ENCODE results near the gene TENM4.
A peak's percentile ranks its signal among the peaks of the same experiment; 100 is the strongest.

Gene TENM4

DNA sequence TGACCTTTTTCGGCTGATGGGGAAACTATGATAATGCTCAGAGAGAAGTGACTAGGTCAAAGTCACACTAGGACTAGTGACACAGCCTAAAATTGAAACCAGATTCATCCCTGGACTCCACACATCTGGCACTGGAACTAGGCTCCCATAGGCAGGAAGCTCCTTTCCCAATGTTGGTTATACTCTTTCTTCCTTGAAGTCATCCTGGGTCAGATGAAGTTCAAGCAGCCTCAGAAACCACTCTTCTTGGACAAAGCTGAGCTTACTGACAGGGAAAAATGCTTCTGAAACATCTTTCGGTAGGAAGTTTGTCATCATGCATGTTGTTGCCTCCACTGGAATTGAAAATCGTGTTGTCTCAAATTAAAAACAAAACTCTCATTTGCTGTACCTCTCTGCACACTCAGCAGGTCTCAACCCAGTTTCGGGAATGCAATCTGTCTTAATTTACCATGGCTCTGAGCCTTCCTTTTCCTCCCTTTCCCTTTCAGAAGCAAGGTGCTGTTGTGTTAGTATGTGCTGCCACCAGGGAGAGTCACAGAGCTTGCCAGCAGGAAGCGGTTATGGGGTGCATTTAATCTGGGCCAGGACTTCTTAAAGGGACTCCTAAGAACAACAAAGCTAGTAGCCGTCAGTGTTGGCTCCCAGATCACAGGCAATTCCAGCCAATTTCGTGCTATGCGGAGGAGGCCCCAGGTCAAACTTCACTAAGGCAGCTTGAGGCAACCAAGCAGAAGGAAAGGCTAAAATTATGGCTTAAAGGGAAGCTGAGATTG is 384.8 kb downstream of the TENM4 start:
- peak; percentile 55 for DNase-seq (ENCODE audit: low spot score)

DNA sequence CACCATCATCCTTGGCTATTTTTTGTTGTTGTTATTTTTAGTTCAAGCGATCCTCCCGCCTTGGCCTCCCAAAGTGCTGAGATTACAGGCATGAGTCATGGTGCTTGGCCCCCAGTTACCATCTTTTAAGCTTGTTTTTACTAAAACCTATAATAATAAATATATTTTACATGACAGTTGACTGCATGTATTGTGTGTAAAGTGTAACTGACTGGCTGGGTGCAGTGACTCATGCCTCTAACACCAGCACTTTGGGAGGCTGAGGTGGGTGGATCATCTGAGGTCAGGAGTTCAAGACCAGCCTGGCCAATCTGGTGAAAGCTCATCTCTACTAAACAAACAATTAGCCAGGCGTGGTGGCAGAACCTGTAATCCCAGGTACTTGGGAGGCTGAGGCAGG is 386.2 kb downstream of the TENM4 start:
- no peak for DNase-seq (ENCODE audit: low spot score)

DNA sequence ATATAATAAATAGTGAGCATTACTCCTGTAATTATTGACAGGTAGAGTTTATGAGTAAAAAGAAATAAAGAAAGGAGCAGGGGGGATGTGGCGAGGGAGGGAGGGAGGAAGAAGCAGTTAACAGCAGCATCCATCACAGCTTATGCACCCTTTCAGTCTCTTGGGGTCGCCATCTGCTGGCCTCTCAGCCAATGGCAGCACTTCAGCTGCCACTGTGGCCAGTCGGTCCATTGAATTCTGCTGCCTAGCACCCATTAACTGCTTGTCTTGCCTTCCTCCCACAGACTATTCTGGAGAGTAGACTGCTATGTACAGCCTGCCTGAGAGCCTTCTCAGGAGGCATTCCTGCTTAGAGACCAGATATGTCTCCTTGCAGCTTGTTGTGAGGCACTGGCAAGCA is 388.3 kb downstream of the TENM4 start:
- DNase-seq (ENCODE audit: low spot score), result no peak

DNA sequence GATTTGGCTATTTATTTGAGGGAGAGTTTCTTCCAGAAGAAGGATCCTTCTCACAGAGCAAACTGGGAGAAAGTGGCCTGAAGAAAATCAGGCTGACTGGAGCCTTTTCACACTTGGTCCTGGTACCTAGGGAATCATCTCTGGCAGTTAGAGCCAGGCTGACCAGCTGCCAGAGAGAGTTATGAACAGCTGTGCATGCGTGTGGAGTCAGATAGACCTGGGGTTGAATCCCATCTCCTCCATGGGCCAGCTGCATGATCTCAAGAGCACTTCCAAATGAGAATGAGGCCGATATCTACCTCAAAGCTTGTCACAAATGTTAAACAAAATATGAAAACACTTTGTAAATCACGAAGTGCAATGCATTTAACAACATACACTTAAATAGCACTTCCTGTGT is 390.0 kb downstream of the TENM4 start:
- no peak for DNase-seq (ENCODE audit: low spot score)

DNA sequence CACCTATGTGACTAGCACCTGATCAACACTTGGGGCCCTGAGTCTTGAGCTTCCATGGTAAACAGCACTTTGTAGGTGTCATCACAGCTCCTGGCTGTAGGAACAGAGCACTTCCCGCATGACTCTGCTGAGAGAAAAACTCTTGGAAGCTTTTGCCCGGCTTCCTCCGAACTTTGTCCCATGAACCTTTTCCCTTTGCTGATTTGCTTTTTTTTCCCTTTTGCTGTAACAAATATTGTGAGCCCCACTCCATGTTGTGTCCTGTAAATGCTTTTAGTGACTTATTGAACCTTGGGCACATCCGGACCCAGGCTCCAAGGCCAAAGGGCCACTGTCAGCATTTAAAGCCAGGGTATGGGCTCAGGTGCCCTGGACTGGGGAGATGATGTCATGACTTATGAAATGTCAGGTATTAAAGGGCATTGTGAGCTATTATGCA is 391.1 kb downstream of the TENM4 start:
- no peak for DNase-seq (ENCODE audit: low spot score)

DNA sequence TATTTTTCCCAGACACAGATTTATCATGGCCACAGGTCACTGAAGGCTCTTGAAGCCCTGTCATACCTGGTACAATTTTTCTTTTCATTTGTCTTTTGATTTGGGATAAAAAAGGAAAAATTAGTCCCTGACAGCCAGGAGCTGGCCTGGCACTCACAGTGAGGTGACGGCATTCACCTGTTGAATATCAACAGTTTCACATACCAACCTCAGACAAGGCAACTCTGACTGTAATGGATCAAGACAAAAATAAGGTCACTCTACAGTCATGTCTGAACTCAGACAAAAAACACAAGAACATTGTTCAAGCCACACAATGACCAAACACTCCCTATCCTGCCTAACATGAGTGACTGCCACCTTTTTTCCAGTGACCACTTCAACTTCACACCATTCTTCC is 392.9 kb downstream of the TENM4 start:
- DNase-seq (ENCODE audit: low spot score), result no peak

DNA sequence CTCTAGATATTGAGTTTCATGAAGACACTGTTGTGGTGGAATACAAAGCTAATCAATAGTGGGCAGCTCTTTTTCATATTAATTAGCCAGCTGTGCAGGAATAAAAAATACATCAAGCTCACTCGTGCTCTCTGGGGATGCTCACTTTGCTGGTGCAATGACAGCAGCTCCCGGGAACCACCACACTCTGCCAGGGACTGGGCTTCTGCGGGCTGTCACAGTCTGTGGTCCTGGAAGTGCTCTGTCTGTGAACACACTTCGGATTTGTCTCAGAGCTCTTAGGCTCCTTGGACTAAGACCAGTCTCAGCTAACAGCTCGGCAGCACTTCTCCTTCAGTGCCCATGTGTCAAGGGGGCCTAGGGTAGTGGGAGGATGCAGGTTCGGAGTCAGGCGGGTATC is 393.5 kb downstream of the TENM4 start:
- no peak for DNase-seq (ENCODE audit: low spot score)

DNA sequence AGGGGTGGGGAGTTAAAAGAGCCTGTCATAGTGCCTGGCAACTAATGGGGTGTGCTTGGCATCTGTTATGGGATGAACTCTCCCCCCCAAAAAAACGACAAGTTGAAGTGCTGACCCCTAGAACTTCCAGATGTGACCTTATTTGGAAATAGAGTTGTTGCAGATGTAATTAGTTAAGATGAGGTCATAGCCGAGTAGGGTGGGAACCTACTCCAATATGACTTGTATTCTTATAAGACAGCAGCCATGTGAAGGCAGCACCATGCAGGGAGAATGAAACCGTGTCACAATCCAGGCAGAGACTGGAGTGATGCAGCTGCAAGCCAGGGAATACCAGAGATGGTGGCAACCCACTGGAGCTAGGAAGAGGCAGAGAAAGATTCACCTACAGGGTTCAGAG is 394.5 kb downstream of the TENM4 start:
- no peak for DNase-seq (ENCODE audit: low spot score)

DNA sequence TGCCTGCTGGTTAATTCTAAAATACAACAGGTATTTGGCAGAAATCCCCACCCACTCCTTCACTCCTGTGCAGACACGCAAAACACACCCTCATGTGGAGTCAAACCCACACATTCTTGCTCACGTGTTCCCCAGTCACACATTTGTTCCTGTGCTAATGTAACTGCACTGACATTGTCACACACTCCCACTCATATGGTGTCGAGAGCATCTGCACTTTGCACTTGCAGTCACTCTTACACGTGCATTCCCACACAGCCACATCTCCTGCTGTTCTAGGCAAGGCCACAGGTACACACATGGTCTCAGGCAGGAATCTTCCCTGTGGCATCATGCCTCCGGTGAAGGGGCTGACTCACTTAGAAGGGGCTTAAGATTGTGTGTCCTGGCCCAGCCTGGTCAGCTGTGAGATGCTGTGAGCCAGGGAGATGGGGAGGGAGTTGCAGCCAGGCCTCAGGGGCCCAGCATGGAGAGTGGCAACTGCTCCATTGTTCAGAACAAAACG is 395.0 kb downstream of the TENM4 start:
- no peak for DNase-seq (ENCODE audit: low spot score)

DNA sequence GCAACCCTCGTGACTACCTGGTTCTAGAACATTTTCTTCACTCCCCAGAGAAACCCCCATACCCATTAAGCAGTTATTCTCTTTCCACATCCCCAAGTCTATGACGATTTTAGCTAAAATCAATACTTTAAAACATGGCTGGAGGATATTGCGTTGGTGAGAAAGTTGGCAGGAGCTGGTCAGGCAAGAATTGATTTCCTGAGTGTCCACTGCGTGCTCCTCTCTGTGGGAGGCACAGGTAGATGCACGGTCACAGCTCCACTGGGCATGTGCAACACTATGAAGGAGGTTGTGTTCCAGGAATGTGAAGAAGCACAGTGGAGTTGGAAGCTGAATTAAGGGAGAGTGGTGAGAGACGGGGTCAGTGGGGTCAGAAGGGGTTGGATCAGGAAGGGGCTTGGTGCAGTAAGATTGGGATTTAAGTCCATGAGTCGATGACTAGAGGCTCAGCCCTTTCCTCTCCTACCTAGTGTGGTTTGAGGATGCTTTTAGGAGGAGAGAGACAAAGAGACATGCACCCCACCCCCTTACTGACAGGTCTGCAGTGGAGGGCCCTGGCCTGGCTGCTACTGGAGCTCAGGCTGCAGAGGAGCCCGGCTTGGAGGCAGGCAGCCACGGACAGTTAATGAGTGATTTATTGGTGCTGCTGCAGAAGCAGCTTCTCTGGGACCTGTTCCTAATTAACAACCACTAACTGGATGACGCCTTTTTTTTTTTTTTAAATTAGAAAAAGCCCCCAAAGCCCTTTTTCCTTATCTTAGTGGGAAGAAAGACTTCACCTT is 395.6 kb downstream of the TENM4 start:
- no peak for DNase-seq (ENCODE audit: low spot score)

DNA sequence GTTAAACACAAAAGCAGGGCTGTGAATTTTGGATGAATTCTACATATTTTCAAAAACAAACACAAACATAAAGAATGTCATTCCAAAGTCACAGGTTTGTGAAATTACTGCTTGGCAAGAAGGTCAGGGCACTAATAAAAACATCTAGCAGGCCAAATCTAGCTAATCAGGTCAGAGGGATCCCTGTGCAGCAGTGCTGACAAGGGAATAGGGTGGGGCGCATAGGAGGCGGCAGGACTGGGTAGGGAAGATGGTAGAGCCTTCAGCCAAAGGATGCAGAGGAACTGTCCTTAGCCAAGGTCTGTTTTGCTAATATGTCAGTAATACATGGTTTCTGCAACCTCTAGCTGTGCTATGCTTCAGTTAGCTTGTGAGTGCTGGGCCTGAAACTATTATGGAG is 396.6 kb downstream of the TENM4 start:
- DNase-seq (ENCODE audit: low spot score), result no peak

DNA sequence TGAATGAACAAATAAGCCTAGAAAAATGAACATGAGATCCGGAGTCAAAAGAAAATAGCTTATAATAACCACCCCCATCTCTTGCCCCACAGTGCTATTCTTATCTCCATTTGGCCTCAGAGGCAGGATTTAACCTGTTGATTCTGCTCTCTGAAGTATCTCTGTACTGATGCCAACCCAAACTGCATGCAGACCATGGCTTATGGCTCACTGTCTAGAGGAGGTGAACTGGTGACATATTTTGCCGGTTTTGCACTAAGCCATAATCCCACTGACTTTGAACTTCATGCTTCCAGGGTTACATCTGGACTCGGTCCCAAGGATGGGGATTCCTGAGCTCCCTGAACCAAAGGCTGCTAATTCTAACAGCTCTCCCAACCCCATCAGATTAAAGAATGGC is 397.1 kb downstream of the TENM4 start:
- DNase-seq (ENCODE audit: low spot score), result no peak

DNA sequence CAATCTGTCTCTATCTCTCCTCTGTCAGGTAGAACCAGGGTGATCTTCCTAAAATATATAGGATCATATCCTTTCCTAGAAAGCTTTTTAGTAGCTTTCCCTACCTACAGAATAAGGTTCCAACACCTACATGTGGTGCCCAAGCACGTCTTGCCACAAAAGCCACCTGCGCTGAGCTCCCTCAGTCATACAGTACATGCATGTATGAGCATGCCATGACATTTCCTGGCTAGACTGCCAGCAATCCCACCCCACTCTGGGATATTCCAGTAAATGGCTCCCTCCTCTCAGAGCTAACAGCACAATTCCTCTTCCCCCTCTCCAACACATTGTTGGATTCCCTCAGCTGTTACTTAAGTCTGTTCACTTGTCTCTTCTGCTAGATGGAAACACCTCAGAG is 398.0 kb downstream of the TENM4 start:
- no peak for DNase-seq (ENCODE audit: low spot score)

DNA sequence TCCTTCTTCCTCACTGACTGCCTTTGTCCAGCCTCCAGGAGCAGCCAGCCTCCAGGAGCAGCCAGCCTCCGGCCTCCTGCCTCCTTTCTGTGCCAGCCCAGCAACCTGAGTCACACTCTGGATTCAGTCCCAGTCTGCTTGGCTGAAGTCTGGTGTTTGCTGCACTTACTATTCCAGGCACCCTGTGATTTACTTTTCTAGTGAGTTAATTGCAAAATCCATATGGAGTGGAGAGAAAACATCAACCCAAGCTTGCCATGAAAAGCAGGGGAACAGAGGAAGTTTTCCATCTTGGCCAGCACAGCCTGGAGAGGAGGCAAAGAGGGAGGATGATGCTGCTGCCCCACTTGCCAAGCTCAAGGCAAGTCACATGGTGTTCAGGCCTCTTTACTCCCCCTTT is 400.5 kb downstream of the TENM4 start:
- DNase-seq (ENCODE audit: low spot score), result no peak

DNA sequence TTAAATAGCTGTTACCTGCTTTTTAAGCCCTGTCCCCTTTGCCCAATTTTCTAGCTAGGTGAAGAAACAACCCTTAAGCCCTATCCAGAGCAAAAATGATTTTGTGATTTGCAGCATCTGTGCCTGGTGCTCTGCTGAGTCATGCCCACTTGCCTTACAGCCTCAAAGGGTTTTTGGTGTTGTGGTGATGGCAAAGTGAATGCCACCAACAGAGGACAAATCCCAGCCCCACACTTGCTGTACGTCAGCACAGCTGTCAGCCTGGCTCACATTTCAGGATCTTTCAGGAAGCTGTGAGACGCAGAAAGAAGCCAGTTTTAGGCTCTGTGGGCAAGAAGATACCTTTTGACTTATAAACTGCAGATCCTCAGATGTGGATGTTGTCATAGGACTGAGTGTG is 401.7 kb downstream of the TENM4 start:
- DNase-seq (ENCODE audit: low spot score), result peak; percentile 35

DNA sequence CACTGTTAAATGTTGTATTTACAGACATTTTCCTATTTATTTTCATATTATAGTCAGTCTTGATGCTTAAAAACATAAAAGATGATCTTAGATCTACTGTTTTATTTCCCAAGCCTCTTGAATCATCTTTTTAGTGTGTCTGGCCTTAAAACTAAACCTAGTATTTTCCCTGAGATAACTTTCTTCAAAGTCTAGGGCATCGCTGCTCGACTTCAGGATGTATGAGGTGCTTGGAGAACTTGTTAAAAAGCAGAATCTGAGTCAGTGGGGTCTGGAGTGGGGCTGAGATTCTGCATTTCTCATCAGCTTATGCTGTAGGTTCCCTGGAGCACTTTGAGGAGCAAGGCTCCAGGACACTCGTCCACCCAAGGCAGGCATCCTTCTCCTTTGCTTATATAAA is 404.9 kb downstream of the TENM4 start:
- no peak for DNase-seq (ENCODE audit: low spot score)

DNA sequence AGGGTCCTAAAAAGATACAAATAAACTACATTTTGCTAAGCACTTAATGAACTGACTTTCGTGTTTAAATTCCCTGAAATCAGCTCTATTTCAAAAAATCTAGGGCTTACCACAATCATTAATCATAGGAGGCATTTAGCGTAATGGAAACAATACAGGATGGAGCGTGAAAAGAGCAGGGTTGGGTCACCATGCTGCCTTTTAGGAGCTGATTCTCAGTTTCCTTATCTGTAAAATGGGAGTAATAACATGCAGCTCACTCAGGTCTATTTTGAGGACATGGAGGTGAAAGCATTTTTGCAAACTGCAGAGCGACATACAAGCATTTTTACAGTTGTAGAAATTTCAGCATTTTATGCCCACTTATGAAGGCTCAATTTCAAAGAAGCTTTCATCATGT is 407.0 kb downstream of the TENM4 start:
- DNase-seq (ENCODE audit: low spot score), result no peak

DNA sequence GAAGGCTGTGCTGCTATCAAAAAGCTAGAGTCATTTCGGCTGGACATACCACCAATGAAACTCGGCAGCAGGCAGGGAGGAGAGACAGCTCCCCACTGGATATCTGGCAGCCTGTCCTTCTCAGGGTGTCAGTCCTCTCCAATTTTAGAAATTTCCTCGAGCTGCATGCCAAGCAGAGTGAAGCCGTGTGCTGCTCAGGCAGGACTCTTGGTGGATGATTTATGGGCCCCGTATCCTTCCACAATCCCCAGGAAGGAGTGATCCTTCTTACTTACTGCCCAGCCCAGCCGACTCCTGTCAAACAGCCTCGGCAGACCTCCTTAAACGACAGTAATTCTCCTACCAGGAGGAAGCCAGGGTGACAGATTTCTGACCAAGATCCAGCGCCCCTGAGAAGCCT is 410.4 kb downstream of the TENM4 start:
- no peak for DNase-seq (ENCODE audit: low spot score)

DNA sequence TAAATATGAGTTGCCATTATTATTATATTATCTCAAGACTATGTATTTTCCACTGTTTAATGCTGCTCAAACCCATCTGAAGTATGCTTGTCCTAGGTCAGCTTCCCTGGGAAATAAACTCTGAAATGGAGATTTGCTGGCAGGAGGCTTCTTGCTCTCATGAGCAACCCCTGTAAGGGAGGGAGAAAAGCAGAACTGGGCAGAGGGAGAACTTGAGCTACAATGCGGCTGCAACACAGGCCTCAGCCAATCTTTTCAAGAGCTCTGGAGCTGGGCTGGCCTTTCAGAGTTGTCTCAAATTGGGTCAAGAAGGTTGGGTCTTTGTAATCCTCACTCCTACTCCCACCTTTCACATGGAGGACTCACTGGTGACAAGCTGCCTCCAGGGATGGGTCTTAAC is 412.6 kb downstream of the TENM4 start:
- no peak for DNase-seq (ENCODE audit: low spot score)

DNA sequence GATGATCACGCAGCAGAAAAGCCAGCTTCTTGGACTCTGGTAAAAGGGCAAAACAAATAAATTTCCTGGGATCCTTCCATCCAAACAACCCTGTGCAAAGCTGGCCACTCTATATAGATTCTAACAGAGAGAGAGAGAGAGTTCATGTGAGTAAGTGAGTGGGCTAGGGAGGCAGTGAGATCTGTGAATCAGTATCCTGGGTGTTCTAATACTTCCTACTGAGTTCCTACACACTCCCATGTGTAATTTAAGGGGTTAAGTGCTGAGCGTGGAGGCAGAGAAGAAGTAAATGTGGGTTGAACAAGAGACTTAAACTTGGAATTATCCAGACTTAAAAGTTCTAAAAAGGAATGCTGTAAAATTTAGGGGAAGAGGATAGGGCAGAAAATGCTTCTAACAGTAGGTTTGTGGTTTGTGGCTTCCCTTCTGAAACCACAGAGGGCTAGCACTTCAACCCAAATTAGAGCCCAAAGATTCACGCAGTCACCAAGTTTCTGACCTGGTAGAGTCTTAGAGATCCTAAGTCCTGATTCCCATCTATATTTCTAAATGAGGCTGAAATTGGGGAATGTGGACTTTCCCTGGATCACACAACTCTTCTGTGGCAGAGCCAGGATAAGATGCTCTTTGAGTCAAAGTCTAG is 413.9 kb downstream of the TENM4 start:
- DNase-seq (ENCODE audit: low spot score), result no peak

DNA sequence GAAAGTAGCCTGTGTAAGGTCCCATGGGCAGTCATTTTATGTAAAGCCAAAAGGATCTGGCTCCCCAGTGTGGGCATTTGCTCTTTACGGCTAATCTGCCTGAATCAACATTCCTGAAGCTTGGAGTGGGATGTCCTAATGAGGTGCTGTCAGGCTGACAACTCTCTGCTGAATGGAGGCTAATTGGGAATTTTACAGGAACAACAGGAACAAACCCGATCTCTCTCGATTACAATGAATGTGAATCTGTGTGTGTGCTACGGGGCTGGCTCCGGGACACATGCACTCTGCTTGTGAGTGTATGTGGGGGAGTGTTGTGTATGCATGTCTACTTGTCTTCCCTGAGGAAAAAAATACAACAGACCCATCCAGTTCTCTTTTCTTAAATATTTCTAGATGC is 415.2 kb downstream of the TENM4 start:
- no peak for DNase-seq (ENCODE audit: low spot score)

DNA sequence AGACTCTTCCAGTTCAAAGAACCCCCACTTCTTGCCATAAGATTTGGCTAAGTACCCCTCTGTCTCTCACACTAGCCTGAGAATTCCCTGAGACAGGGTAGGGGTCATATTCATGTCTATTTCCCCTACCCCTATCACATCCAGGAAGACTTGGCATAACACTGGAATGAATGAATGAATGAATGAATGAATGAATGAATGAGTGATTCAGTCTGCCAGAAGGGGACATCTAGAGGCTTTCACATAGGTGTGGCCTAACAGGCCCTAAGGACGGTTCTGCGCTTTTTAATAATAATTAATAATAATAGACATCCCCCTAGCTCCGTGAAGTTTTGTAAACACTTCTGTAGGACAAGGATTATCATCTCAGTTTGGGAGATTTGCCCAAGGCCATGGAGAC is 415.7 kb downstream of the TENM4 start:
- no peak for DNase-seq (ENCODE audit: low spot score)

DNA sequence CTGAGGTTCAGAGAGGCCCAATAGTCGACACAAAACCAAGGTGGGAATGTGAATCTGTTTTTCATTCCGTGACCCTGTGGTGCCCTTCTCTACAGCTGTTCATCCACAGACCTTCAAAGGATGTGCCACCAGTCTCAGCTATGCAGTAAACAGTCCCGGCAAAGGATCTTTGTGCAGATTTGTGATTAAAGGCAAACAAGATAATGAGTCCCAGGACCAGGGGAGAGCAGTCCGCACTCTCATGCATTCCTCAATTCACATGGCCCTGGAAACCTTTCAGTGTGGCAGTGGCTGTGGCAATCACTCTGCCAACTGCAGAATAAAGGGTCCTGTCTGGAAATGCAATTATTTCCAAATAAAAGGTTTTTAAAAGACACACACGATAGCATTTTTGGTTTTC is 418.6 kb downstream of the TENM4 start:
- DNase-seq (ENCODE audit: low spot score), result no peak

All from AG08396 (cell line).